ENCODE results near the gene EIF3J.

EIF3J gene

DNA sequence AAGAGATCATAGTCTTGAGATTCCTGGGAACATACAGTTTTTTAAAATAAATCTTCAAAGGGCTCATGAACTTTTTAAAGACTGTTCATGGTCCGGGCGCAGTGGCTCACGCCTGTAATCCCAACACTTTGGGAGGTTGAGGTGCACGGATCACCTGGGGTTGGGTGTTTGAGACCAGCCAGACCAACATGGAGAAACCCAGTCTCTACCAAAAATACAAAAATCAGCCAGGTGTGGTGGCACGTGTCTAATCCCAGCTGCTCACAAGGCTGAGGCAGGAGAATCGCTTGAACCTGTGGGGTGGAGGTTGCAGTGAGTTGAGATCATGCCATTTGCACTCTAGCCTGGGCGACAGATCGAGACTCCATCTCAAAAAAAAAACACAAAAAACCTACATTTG is 41.4 kb upstream of the EIF3J start:
- no peak overlapping the region for H3K4me3 ChIP-seq (ENCODE audit: low read depth in 1 of 2, low read length in 1 of 2)
- H3K27me3 ChIP-seq = no peaks in the 10 kb centered on the region
- no peaks in the 10 kb centered on the region for H3K9me3 ChIP-seq
- TF ChIP-seq, protein P1, sequence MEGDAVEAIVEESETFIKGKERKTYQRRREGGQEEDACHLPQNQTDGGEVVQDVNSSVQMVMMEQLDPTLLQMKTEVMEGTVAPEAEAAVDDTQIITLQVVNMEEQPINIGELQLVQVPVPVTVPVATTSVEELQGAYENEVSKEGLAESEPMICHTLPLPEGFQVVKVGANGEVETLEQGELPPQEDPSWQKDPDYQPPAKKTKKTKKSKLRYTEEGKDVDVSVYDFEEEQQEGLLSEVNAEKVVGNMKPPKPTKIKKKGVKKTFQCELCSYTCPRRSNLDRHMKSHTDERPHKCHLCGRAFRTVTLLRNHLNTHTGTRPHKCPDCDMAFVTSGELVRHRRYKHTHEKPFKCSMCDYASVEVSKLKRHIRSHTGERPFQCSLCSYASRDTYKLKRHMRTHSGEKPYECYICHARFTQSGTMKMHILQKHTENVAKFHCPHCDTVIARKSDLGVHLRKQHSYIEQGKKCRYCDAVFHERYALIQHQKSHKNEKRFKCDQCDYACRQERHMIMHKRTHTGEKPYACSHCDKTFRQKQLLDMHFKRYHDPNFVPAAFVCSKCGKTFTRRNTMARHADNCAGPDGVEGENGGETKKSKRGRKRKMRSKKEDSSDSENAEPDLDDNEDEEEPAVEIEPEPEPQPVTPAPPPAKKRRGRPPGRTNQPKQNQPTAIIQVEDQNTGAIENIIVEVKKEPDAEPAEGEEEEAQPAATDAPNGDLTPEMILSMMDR (IDR thresholded peaks at IDR 0.05) = no peak
- no peaks in the 10 kb centered on the region for H3K4me1 ChIP-seq (ENCODE audit: control insufficient read depth in 1 of 2, insufficient read depth in 1 of 2, low read depth in 1 of 2, low read length in 1 of 2)
- H3K36me3 ChIP-seq = peaks cover 56% of the 10 kb centered on the region
- no peak overlapping the region for H3K27ac ChIP-seq

DNA sequence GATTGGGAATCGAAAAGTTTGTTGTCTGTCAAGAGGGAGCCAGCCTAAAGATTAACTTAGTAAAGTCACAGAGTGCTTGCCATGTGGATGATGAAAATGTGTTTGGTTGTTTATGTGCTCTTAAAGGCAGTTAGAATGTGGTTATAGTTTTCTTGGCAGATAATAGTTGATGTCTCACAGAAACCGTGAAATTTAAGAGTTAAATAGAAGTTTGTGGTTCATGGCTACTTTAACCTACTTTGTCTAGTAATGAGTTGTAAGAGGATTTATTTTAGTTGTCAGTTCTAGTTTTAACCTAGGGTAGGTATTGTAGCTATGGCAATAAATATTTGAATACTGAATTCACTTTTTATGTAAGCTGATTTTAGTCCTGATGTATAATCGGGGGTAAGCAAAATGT is 36.4 kb upstream of the EIF3J start:
- no peak overlapping the region for H3K27ac ChIP-seq
- H3K4me1 ChIP-seq (ENCODE audit: control insufficient read depth in 1 of 2, insufficient read depth in 1 of 2, low read depth in 1 of 2, low read length in 1 of 2) = no peaks in the 10 kb centered on the region
- peaks cover 35% of the 10 kb centered on the region for H3K36me3 ChIP-seq
- TF ChIP-seq, protein P1 (IDR thresholded peaks at IDR 0.05) = no peak
- no peaks in the 10 kb centered on the region for H3K27me3 ChIP-seq
- no peaks in the 10 kb centered on the region for H3K9me3 ChIP-seq
- no peak overlapping the region for H3K4me3 ChIP-seq (ENCODE audit: low read depth in 1 of 2, low read length in 1 of 2)

DNA sequence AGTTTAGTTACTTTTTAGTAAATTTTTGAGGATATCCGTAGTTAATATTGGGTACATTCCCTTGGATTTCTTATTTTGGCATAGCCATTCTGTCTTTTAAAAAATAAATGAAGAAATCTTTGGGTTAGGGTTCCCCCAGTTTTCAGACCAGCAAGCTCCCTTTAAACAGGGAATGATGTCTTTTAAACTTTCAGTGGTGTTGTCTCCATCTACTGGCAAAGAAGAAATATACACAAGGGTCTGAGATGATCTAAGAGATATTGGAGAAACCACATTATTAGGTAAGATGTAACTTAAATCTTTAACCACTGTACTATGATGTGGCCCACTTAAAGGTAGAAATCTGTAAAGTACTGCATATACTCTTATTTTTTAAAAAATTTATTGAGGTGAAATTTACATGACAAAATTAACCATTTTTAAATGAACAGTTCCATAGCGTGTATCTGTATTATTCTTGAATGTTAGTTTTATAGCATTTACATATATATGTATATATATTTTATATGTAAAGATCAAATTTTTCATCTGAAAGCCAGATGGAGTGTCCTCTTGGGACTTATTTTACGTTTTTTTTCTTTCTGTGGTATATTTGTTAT is 35.1 kb upstream of the EIF3J start:
- H3K4me3 ChIP-seq (ENCODE audit: low read depth in 1 of 2, low read length in 1 of 2) = no peak overlapping the region
- TF ChIP-seq, protein P1 (IDR thresholded peaks at IDR 0.05) = no peak
- H3K9me3 ChIP-seq = no peaks in the 10 kb centered on the region
- no peak overlapping the region for H3K27ac ChIP-seq
- H3K4me1 ChIP-seq (ENCODE audit: control insufficient read depth in 1 of 2, insufficient read depth in 1 of 2, low read depth in 1 of 2, low read length in 1 of 2) = no peaks in the 10 kb centered on the region
- H3K27me3 ChIP-seq = no peaks in the 10 kb centered on the region
- peaks cover 31% of the 10 kb centered on the region for H3K36me3 ChIP-seq

DNA sequence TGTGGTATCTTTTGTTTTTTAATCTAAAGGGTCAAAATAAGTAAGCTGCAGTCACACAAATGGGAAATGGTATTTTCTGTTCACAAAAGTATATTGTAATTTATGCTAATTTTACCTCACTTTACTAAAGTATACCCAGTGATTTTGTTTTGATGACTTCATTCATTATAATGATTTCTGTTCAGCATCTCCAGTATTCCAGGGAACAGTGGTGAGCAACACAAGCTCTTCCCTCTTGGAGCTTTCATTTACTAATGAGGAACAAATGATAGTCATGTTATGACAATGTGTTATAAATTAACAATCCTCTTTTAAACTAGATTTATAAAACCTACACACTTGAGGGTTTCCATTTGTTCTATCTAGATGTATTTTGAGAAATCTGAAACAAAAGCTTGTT is 20.5 kb upstream of the EIF3J start:
- Histone ChIP-seq H3K36me3 (peaks cover 20% of the 10 kb centered on the region), H3K9me3 (no peaks in the 10 kb centered on the region), H3K27ac (no peak overlapping the region), H3K27me3 (no peaks in the 10 kb centered on the region), H3K4me3 (ENCODE audit: low read depth in 1 of 2, low read length in 1 of 2) (no peak overlapping the region), H3K4me1 (ENCODE audit: control insufficient read depth in 1 of 2, insufficient read depth in 1 of 2, low read depth in 1 of 2, low read length in 1 of 2) (no peaks in the 10 kb centered on the region)
- TF ChIP-seq, protein P1 (IDR thresholded peaks at IDR 0.05) = no peak

DNA sequence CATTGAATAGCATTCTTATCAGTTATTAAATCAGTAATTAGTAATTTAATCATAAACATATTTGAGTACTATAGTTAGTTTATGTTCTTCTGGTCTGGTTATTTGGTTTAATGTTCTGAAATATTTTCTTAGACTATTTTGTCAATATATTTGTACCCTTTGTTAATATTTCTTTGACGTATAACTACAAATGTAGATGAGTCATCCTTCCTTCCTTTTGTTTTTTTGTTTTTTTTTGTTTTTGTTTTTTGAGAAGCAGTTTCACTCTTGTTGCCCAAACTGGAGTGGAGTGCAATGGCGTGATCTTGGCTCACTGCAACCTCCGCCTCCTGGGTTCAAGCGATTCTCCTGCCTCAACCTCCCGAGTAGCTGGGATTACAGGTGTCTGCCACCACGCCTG is 17.4 kb upstream of the EIF3J start:
- H3K27ac ChIP-seq = no peak overlapping the region
- H3K36me3 ChIP-seq = peaks cover 41% of the 10 kb centered on the region
- no peaks in the 10 kb centered on the region for H3K27me3 ChIP-seq
- H3K4me1 ChIP-seq (ENCODE audit: control insufficient read depth in 1 of 2, insufficient read depth in 1 of 2, low read depth in 1 of 2, low read length in 1 of 2) = no peaks in the 10 kb centered on the region
- no peaks in the 10 kb centered on the region for H3K9me3 ChIP-seq
- no peak overlapping the region for H3K4me3 ChIP-seq (ENCODE audit: low read depth in 1 of 2, low read length in 1 of 2)
- TF ChIP-seq, protein P1 (IDR thresholded peaks at IDR 0.05) = no peak

DNA sequence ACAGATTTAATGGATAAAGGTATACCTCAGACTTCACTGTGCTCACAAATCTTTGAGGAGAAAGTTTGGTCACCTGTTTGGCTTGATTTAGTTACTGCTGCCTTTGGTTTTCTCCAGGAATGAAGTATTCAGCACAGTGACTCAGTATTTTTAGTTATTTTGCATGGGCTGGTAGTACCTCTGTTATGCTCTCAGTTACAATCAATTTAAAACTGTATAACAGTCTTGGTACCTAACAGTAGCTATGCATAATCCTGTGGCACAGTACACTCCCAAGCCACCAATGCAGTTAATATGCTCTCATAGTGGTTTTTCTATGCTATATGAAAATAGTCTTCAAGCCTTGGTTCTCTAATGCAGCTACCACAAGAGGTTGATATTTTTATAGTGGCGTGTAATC is 11.9 kb upstream of the EIF3J start:
- Histone ChIP-seq H3K36me3 (peaks cover 41% of the 10 kb centered on the region), H3K4me1 (ENCODE audit: control insufficient read depth in 1 of 2, insufficient read depth in 1 of 2, low read depth in 1 of 2, low read length in 1 of 2) (peaks cover 0 to 12% of the 10 kb centered on the region in 2 experiments), H3K4me3 (ENCODE audit: low read depth in 1 of 2, low read length in 1 of 2) (no peak overlapping the region), H3K9me3 (no peaks in the 10 kb centered on the region), H3K27ac (no peak overlapping the region), H3K27me3 (no peaks in the 10 kb centered on the region)
- TF ChIP-seq, protein P1 (IDR thresholded peaks at IDR 0.05) = no peak
